Breast epithelium (tissue), 3 donors: ENCODE results near the gene SYMPK.
A peak's percentile ranks its signal among the peaks of the same experiment; 100 is the strongest.

Source experiments
- POLR2A ChIP-seq: fragments of 450-650 bp; IDR thresholded peaks from one replicate; pipeline ENCODE4 v1.6.1; 2016; ENCODE audit warnings: antibody characterized with exemption, mild to moderate bottlenecking, moderate library complexity
- POLR2AphosphoS5 ChIP-seq, 3 donors: sonication (generic); formaldehyde crosslinking; IDR thresholded peaks; one replicate each; pipeline ENCODE4 v1.6.1; 2017; ENCODE audit warnings: antibody characterized with exemption in 3 of 3
- TF ChIP-seq, protein P1 (sequence below), 3 donors: fragments of 450-650 bp; IDR thresholded peaks; one replicate each; pipeline ENCODE4 v1.5.1; 2016 to 2017; ENCODE audit warnings: antibody characterized with exemption in 3 of 3, mild to moderate bottlenecking in 3 of 3, moderate library complexity in 3 of 3

DNA sequence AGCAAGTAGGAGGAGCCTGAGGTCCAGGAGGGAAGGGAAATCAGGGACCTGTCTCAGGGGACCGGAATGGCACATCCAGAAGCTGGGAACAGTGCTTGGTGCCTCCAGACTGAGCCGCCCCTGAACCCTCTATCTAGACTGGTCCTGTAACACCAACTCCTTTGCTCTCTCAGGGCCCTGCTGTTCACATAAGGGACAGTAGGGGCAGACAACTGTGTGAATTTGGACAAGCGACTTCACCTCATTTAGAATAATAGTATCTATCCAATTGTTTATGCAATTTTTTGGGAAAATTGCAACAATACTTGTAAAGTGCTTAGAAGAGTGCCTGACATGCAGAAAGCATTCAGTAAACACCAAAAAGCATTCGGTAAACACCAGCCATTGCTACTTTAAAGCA lies 14.0 kb downstream of the SYMPK start:
- TF ChIP-seq, protein P1, sequence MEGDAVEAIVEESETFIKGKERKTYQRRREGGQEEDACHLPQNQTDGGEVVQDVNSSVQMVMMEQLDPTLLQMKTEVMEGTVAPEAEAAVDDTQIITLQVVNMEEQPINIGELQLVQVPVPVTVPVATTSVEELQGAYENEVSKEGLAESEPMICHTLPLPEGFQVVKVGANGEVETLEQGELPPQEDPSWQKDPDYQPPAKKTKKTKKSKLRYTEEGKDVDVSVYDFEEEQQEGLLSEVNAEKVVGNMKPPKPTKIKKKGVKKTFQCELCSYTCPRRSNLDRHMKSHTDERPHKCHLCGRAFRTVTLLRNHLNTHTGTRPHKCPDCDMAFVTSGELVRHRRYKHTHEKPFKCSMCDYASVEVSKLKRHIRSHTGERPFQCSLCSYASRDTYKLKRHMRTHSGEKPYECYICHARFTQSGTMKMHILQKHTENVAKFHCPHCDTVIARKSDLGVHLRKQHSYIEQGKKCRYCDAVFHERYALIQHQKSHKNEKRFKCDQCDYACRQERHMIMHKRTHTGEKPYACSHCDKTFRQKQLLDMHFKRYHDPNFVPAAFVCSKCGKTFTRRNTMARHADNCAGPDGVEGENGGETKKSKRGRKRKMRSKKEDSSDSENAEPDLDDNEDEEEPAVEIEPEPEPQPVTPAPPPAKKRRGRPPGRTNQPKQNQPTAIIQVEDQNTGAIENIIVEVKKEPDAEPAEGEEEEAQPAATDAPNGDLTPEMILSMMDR (IDR thresholded peaks at IDR 0.05) = peak in 1 of 3 donors; percentile 8
- TF ChIP-seq POLR2A (no peak), POLR2AphosphoS5 (IDR thresholded peaks at IDR 0.05) (no peak)
